Measurements from ENCODE around the gene DPYSL3.

Gene DPYSL3

GRCh38 chr5:147403651-147404640, 105.9 kb downstream of the DPYSL3 start:
- no peak for DNase-seq (ENCODE audit: low read depth)

DNA sequence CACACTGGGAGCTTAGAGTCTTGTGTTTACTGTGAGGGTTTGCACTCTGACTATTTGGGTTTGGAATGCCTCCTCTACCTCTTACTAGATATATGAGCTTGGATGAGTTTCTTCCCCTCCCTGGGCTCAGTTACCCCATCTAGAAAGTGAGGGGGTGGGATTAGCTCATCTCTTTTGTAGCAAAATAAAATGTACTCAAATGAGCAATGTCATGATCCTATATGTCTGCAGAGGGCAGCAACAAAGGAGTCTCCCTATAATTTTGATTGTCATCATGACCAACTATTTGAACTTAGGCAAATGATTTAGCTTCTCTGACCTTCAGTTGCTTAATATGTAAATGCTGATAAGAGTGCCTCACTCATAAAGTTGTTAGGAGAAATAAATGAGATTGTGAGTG, 109.0 kb downstream of the DPYSL3 start:
- no peak for DNase-seq (ENCODE audit: low read depth)

GRCh38 chr5:147400126-147400809, 109.6 kb downstream of the DPYSL3 start:
- no peak for DNase-seq (ENCODE audit: low read depth)

GRCh38 chr5:147398860-147399259, 111.0 kb downstream of the DPYSL3 start:
- no peak for DNase-seq (ENCODE audit: low read depth)

GRCh38 chr5:147397616-147398015, 112.3 kb downstream of the DPYSL3 start:
- DNase-seq (ENCODE audit: low read depth), result no peak

- DNase-seq (ENCODE audit: low read depth), result no peak
These were observed 113.6 kb downstream of the DPYSL3 start for GRCh38 chr5:147396070-147396823.

GRCh38 chr5:147393874-147394672, 115.8 kb downstream of the DPYSL3 start:
- DNase-seq (ENCODE audit: low read depth), result no peak

DNA sequence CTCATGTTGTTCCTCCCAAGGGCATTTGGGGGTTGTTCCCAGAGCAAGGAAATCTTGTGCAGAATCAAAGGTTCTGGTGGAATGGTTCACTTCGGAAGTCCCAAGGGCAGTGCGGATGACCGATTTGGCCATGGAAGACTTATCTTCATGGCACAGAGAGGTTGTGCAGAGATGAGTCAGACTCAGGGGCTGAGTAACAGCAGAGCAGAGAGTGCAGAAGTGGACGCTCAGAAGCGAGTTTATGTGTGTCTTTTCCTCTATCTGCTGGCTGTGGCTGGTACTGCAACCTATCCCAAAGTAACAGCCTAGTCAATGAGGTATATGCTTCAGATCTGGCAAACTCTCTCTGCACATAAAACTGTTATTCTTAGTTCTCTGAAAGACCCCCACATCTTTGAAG, 118.1 kb downstream of the DPYSL3 start:
- DNase-seq (ENCODE audit: low read depth), result no peak

DNA sequence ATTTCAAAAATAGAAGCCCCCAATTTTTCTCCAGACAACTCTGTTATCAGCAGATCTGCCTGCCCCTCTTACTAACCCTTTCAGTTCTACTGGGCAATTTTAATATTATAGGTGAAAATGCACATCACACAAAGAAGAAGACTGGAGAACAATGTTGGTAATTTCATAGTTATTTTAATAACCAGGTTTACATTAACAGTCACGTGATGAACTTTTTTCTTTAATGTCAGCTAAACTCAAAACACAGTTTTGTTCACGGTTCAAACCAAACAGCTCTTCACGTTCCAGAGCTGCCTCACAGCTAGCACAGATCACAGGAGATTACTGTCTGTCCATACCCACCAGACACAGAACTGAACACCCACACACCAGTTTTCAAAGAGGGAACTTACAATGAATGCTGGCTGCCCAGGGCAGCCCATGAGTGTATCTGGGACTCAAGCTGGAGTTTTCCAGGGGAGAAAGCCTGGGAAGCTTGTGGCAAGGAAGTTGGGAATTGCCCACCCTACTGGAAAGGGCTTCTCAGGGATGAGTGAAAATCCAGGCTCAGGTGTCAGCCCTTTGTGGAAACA, 119.1 kb downstream of the DPYSL3 start:
- DNase-seq (ENCODE audit: low read depth), result no peak

GRCh38 chr5:147388184-147389108, 121.4 kb downstream of the DPYSL3 start:
- DNase-seq (ENCODE audit: low read depth), result no peak

DNA sequence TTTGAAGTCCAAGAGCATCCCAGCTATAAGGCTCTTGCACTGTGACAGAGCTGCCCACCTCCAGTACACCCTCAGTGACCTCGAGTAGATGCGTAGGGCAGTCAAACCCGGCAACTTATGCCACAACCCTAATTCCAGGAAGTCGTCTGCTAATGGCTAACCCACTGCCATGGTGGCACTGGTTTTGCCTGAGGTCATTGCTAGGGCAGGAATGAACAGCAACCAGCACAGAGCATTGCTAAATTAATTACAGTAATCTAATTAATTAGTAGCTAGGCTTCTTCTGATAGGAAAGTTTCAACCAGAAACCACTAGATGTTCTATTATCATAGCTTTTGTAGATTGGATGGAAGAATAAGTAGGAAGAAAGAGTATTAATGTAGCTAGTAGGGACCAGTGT, 122.8 kb downstream of the DPYSL3 start:
- DNase-seq (ENCODE audit: low read depth), result no peak

DNA sequence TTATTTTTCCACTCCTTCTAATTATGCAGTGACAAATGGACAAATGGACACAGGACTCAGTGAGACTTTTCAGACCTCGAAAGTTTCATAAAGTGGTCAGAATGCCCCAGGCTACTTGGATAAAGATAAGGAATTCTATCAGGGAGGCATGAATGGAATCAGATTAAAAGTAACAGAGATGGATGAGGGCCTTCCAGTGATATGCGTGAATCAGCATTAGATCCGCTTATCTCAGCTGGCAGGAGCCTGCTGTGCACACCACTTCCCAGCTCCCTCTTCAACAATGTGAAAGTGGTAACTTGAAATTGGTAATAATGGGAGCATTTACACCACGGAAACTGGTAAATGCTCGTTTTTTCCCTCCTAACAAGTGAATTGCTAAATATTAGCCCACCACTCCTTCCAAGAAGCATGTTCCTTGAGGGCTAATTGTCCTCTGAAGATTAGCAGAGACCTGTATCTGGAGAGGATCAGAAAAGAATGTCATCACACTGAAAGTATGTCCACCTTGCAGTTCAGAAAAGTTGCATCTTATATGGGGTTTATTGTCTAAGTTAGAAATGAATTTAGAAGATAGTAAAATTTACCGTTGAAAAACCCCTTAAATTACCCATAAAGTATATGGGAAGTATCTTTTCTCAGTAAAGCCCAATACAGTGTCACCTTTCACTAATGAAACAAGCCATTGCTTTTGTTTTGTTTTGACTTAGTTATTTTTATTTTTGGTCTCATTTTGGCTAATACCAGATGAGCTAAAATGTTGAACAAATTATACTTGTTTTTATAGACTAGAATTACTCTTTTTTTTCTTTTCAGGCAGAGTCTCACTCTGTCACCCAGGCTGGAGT, 125.3 kb downstream of the DPYSL3 start:
- no peak for DNase-seq (ENCODE audit: low read depth)

DNA sequence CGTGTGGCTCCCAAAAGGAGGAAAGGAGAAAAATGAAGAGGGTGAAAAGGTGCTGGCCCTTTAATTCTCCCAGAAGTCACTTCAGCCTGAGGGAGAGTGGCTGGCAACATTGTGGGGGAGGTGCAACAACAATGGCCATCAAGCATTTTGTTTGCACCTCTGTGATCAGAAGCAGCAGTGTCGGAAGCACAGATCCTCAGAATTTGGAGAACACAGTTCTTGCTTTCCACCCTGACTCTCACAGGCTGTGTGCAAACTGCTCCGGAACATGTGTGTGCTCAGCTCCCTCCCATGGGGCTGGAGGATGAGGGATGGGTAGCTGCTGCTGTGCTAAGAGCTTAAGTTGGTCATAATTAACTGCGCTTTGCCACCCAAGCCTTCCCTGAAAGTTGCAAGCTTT, 127.1 kb downstream of the DPYSL3 start:
- no peak for DNase-seq (ENCODE audit: low read depth)

GRCh38 chr5:147381555-147381954, 128.3 kb downstream of the DPYSL3 start:
- DNase-seq (ENCODE audit: low read depth), result no peak

DNA sequence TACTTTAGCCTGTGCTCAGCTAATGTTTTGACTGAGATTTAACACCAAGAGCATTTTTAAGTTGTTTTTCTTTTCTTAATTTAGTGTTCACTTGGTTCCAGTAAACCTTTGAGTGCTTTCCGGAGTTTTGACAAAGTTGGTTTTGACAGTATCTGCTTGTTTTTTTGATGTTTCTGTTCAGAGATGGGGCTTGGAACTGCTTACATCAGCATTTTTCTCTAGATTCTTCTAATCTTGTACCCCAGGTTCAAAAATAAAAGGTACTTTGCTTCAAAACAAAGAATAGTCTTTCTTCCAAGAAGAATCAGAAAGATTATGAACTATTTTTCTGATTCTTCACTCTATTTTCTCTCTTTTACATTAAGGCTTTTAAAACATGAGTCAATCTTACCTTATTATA, 132.2 kb downstream of the DPYSL3 start:
- no peak for DNase-seq (ENCODE audit: low read depth)

DNA sequence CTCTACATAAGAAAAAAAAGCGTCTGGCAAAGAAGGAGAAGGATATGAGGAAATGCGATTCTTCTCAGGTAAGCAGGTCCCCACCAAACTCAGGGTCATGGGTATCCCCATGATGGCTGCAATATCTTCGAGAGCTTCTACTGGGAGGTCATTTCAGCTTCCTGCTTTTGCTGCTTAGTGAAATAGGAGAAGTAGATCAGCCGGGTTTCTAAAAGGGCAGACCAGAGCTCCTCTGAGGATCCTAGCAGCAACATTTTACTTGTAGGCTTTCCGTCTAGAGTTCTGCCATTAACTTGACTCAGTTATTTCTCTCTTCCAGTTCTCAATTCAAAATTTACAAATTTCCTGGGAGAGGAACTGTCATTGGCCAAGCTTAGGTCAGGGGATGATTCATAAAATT, 134.7 kb downstream of the DPYSL3 start:
- DNase-seq (ENCODE audit: low read depth), result no peak

GRCh38 chr5:147373328-147373727, 136.5 kb downstream of the DPYSL3 start:
- DNase-seq (ENCODE audit: low read depth), result no peak

GRCh38 chr5:147372191-147372590, 137.7 kb downstream of the DPYSL3 start:
- DNase-seq (ENCODE audit: low read depth), result no peak

GRCh38 chr5:147371290-147371689, 138.6 kb downstream of the DPYSL3 start:
- DNase-seq (ENCODE audit: low read depth), result no peak
